ENCODE results near the gene CFAP61. TPM values are rescaled to one million over a fixed set of nuclear protein-coding genes. Genes with fewer than 3 reads are reported as not detected.
A peak's percentile ranks its signal among the peaks of the same experiment; 100 is the strongest.

CFAP61 gene
- total and polyA plus RNA-seq, 3 experiments from 2014 or later, result not detected

DNA sequence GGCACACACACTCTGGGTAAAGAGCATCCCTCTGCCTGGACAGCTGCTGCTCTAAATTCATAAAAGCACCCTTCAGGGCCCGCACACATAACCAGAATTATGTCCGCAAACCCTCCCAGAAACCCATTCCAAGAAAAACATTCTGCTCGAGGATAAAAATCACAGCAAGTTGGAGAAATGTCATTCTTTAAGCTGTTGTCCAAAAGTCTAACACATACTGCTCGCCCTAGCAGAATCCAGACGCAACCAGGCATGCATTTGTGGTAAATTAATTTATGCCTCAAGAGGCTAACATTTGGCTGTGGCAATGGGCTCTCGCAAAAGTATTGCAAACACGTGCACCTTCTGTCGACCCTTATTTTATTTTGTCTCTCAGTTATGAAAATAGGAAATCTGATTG lies 199.5 kb downstream of the CFAP61 start:
- no peaks in the 10 kb centered on the region for H3K9me3 ChIP-seq (ENCODE audit: low read length)
- peaks cover 0 to 5% (median 0%) of the 10 kb centered on the region in 3 donors for H3K36me3 Mint-ChIP-seq
- no peaks in the 10 kb centered on the region for H3K4me1 Mint-ChIP-seq
- no peak overlapping the region for H3K27ac Mint-ChIP-seq
- H3K27ac ChIP-seq (ENCODE audit: low read depth, low read length), result no peak overlapping the region
- no peaks in the 10 kb centered on the region for H3K27me3 ChIP-seq (ENCODE audit: insufficient read depth, low read length, poor library complexity, severe bottlenecking)
- H3K4me1 ChIP-seq (ENCODE audit: insufficient read depth, low read length), result no peaks in the 10 kb centered on the region
- POLR2A ChIA-PET, result no interaction called here
- no peak overlapping the region for H3K4me3 Mint-ChIP-seq
- no peak for DNase-seq
- no peaks in the 10 kb centered on the region for H3K36me3 ChIP-seq (ENCODE audit: insufficient read depth, low read length)
- no peaks in the 10 kb centered on the region for H3K9me3 Mint-ChIP-seq
- no peak overlapping the region for H3K4me3 ChIP-seq (ENCODE audit: low read length)
- H3K27me3 Mint-ChIP-seq, result peaks cover 8 to 19% of the 10 kb centered on the region in 2 donors
- CTCF ChIA-PET, result no interaction called here

DNA sequence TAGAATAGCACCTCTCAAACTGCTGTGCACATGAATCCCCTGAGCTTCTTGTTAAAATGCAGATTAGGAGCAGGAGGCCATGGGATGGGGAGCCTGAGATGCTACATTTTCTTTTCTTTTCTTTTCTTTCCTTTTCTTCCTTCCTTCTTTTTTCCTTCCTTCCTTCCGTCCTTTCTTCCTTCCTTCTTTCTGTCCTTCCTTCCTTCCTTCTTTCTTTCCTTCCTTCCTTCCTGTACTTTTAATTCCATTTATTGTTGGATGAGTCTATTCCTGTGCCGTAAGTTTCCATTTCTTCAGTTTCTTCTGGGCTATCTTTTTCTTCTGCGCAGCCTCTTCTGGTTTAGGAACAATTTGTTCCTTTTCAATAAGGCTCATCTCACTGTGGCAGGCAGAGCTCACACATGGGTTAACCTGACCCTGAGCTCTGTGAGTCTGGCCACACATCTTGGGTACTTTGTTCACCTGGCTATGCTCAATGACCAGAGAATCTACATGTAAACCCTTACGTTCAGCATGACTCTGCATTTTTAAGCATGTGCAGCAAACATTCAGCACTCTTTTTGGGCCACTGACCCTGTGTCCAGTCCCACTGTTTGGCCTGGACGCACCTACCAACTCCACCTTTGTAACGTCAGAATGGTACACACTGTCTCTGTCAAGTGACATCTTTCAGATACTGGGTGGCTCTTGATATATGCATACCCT lies 200.9 kb downstream of the CFAP61 start:
- no peaks in the 10 kb centered on the region for H3K4me1 Mint-ChIP-seq
- no peaks in the 10 kb centered on the region for H3K9me3 Mint-ChIP-seq
- no peak for DNase-seq
- POLR2A ChIA-PET, result no interaction called here
- H3K27ac Mint-ChIP-seq, result peak overlapping the region in 1 of 8 donors; percentile 12
- Histone ChIP-seq H3K4me1 (ENCODE audit: insufficient read depth, low read length) (no peaks in the 10 kb centered on the region), H3K27ac (ENCODE audit: low read depth, low read length) (no peak overlapping the region), H3K27me3 (ENCODE audit: insufficient read depth, low read length, poor library complexity, severe bottlenecking) (no peaks in the 10 kb centered on the region), H3K36me3 (ENCODE audit: insufficient read depth, low read length) (no peaks in the 10 kb centered on the region), H3K9me3 (ENCODE audit: low read length) (no peaks in the 10 kb centered on the region), H3K4me3 (ENCODE audit: low read length) (no peak overlapping the region)
- peaks cover 10 to 11% of the 10 kb centered on the region in 2 donors for H3K27me3 Mint-ChIP-seq
- no peak overlapping the region for H3K4me3 Mint-ChIP-seq
- peaks cover 0 to under 1% (median 0%) of the 10 kb centered on the region in 3 donors for H3K36me3 Mint-ChIP-seq
- CTCF ChIA-PET, result no interaction called here

DNA sequence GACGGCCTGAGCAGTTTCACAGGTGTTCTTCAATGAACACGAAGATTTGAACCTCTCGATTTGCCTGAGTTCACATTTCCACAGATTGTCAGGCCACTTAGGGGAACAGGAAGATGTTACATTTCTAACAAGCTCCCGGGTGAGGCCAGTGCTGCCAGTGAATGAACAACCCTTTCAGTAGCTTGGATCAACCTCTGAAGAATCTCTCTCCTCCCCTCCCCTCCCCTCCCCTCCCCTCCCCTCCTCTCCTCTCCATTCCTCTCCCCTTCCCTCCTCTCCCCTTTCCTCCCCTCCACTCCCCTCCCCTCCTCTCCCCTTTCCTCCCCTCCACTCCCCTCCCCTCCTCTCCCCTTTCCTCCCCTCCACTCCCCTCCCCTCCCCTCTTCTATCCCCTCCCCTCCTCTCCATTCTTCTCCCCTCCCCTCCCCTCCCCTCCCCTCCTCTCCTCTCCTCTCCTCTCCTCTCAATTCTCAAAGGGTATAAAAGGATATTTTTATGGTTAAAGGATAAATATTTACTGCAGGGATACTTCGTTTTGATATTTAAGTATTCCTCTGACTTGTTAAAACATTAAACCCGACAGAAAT lies 201.5 kb downstream of the CFAP61 start:
- Histone ChIP-seq H3K4me1 (ENCODE audit: insufficient read depth, low read length) (no peaks in the 10 kb centered on the region), H3K27ac (ENCODE audit: low read depth, low read length) (no peak overlapping the region), H3K4me3 (ENCODE audit: low read length) (no peak overlapping the region), H3K9me3 (ENCODE audit: low read length) (no peaks in the 10 kb centered on the region), H3K27me3 (ENCODE audit: insufficient read depth, low read length, poor library complexity, severe bottlenecking) (no peaks in the 10 kb centered on the region), H3K36me3 (ENCODE audit: insufficient read depth, low read length) (no peaks in the 10 kb centered on the region)
- Mint-ChIP-seq H3K4me3 (no peak overlapping the region), H3K27ac (no peak overlapping the region), H3K9me3 (no peaks in the 10 kb centered on the region), H3K36me3 (peaks cover 0 to 2% (median 0%) of the 10 kb centered on the region in 3 donors), H3K27me3 (peaks cover 11% of the 10 kb centered on the region in 2 donors), H3K4me1 (no peaks in the 10 kb centered on the region)
- POLR2A ChIA-PET, result no interaction called here
- no peak for DNase-seq
- CTCF ChIA-PET, result no interaction called here

DNA sequence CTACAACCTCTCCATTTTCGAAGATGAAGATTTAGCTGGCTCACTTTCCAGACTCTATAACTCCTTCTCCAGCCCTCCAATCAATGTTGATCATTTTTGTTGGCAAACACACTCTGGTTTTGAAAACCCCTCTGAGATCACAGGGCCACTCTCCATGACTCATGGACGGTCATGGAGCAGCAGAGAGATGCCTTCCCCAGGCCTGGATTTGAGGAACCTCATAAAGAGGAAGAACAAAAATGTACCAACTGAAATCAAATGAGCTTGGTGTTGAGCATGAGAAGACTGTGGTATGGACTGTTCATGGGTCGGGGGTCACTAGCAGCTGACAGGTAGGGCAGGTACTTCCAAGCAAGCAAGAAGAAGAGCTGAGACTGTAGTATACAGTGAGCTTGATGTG lies 202.8 kb downstream of the CFAP61 start:
- no peaks in the 10 kb centered on the region for H3K4me1 ChIP-seq (ENCODE audit: insufficient read depth, low read length)
- ChIA-PET CTCF (no interaction called here), POLR2A (no interaction called here)
- no peaks in the 10 kb centered on the region for H3K36me3 ChIP-seq (ENCODE audit: insufficient read depth, low read length)
- no peaks in the 10 kb centered on the region for H3K9me3 ChIP-seq (ENCODE audit: low read length)
- Mint-ChIP-seq H3K27me3 (peaks cover 11% of the 10 kb centered on the region in 2 donors), H3K36me3 (peaks cover 0 to 2% (median 0%) of the 10 kb centered on the region in 3 donors), H3K27ac (no peak overlapping the region), H3K4me3 (no peak overlapping the region), H3K4me1 (no peaks in the 10 kb centered on the region), H3K9me3 (no peaks in the 10 kb centered on the region)
- H3K27ac ChIP-seq (ENCODE audit: low read depth, low read length), result no peak overlapping the region
- no peak for DNase-seq
- no peaks in the 10 kb centered on the region for H3K27me3 ChIP-seq (ENCODE audit: insufficient read depth, low read length, poor library complexity, severe bottlenecking)
- no peak overlapping the region for H3K4me3 ChIP-seq (ENCODE audit: low read length)

DNA sequence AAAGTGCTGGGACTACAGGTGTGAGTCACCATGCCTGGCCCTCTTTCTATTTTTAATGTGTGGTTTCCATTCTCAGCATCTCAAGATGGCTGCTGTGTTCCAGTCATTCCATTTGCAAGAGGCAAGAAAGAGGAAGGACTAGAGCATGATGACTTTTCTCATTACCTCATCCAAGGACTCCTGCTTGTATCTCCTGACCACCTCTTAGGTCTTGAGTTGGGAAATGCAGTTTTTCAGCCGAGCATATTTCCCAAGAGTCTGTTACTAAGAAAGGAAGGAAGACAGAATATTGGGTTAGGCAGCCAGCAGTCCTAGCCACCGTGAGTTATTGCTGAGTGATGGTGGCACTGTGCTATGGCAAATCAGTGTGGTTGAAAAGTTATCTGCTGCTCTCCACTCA lies 207.2 kb downstream of the CFAP61 start:
- peaks cover 11 to 13% of the 10 kb centered on the region in 2 donors for H3K27me3 Mint-ChIP-seq
- no peak overlapping the region for H3K27ac Mint-ChIP-seq
- ChIA-PET CTCF (interaction anchor here (1.7 kb wide), 1 partner anchor 22 kb away, joined by 5 read pairs; no protein-coding TSS in a partner anchor), POLR2A (no interaction called here)
- no peaks in the 10 kb centered on the region for H3K36me3 ChIP-seq (ENCODE audit: insufficient read depth, low read length)
- H3K4me3 ChIP-seq (ENCODE audit: low read length), result no peak overlapping the region
- H3K4me1 ChIP-seq (ENCODE audit: insufficient read depth, low read length), result no peaks in the 10 kb centered on the region
- H3K27ac ChIP-seq (ENCODE audit: low read depth, low read length), result no peak overlapping the region
- peaks cover 0 to 2% (median 0%) of the 10 kb centered on the region in 3 donors for H3K36me3 Mint-ChIP-seq
- no peak for DNase-seq
- no peaks in the 10 kb centered on the region for H3K27me3 ChIP-seq (ENCODE audit: insufficient read depth, low read length, poor library complexity, severe bottlenecking)
- H3K9me3 Mint-ChIP-seq, result no peaks in the 10 kb centered on the region
- H3K4me1 Mint-ChIP-seq, result no peaks in the 10 kb centered on the region
- H3K9me3 ChIP-seq (ENCODE audit: low read length), result no peaks in the 10 kb centered on the region
- no peak overlapping the region for H3K4me3 Mint-ChIP-seq

DNA sequence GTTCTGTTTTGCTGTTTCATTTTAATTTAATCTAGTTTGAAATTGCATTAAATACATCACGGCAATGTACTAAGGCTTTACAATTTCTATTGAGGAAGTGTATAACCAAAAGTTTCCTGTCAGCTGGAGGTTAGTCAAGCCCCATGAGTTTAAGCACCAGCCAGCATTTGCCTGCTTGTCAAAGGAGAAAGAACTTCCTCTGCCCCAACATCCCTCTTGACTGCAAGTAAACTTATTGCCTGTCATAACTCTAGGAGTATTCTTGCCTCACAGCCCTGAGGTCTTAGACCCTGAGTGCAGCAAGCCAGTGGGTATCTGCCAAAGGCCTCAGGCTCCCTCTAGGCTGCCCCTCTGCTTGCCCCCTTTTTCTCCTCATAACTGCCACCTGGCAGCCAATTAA lies 208.8 kb downstream of the CFAP61 start:
- ChIA-PET POLR2A (no interaction called here), CTCF (interaction anchor here (1.7 kb wide), 1 partner anchor 24 kb away, joined by 5 read pairs; no protein-coding TSS in a partner anchor)
- Histone ChIP-seq H3K27ac (ENCODE audit: low read depth, low read length) (no peak overlapping the region), H3K27me3 (ENCODE audit: insufficient read depth, low read length, poor library complexity, severe bottlenecking) (no peaks in the 10 kb centered on the region), H3K4me3 (ENCODE audit: low read length) (no peak overlapping the region), H3K4me1 (ENCODE audit: insufficient read depth, low read length) (no peaks in the 10 kb centered on the region), H3K9me3 (ENCODE audit: low read length) (no peaks in the 10 kb centered on the region), H3K36me3 (ENCODE audit: insufficient read depth, low read length) (no peaks in the 10 kb centered on the region)
- H3K9me3 Mint-ChIP-seq, result no peaks in the 10 kb centered on the region
- H3K4me1 Mint-ChIP-seq, result no peaks in the 10 kb centered on the region
- no peak overlapping the region for H3K4me3 Mint-ChIP-seq
- no peak overlapping the region for H3K27ac Mint-ChIP-seq
- DNase-seq, result no peak
- H3K36me3 Mint-ChIP-seq, result peaks cover 0 to 2% (median 0%) of the 10 kb centered on the region in 3 donors
- H3K27me3 Mint-ChIP-seq, result peaks cover 3 to 6% of the 10 kb centered on the region in 2 donors

DNA sequence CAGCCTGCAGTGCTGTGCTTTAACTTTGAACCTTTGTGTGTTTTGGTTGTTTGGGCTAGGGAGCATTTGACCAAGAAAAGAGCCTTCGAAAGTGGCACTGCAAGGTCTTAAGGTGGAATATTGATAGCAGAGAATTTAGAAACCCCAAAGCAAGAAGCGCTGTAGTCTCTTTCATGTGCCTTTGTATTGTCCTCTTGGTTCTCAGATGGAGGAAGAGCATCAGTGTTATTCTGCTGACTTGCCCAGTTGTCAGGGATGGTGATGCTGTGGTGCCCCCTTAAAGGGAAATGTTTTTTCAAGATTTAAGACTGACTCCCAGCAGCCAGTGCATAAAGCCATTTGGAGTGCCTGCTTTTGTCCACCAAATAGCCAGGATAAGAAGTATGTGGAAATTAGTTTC lies 212.9 kb downstream of the CFAP61 start:
- H3K27me3 Mint-ChIP-seq, result peaks cover 2 to 7% of the 10 kb centered on the region in 2 donors
- H3K4me1 Mint-ChIP-seq, result no peaks in the 10 kb centered on the region
- H3K4me1 ChIP-seq (ENCODE audit: insufficient read depth, low read length), result no peaks in the 10 kb centered on the region
- no peak for DNase-seq
- H3K27ac ChIP-seq (ENCODE audit: low read depth, low read length), result no peak overlapping the region
- no peaks in the 10 kb centered on the region for H3K36me3 Mint-ChIP-seq
- no peaks in the 10 kb centered on the region for H3K9me3 ChIP-seq (ENCODE audit: low read length)
- ChIA-PET POLR2A (no interaction called here), CTCF (no interaction called here)
- H3K27ac Mint-ChIP-seq, result peak overlapping the region in 1 of 8 donors; percentile 19
- H3K4me3 Mint-ChIP-seq, result no peak overlapping the region
- H3K36me3 ChIP-seq (ENCODE audit: insufficient read depth, low read length), result no peaks in the 10 kb centered on the region
- no peaks in the 10 kb centered on the region for H3K27me3 ChIP-seq (ENCODE audit: insufficient read depth, low read length, poor library complexity, severe bottlenecking)
- H3K4me3 ChIP-seq (ENCODE audit: low read length), result no peak overlapping the region
- H3K9me3 Mint-ChIP-seq, result no peaks in the 10 kb centered on the region

DNA sequence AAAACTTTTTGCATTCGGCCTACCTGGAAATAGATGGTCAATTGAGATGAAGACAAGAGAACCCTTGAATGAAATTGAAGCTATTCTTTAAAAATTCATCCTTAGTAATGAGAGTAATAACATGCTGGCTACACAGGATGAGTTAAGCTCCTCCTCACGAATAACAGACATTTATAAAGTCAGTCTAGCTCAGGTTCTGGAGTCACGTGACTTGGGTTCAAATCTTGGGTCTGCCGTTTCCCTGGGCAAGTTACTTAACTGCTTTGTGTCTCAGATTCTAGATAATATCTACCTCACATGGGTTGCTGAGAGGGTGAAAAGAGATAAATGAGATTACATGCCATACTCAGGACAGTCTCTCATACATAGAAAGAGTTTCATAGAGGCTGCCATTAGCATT lies 214.2 kb downstream of the CFAP61 start:
- H3K36me3 Mint-ChIP-seq, result no peaks in the 10 kb centered on the region
- Histone ChIP-seq H3K27me3 (ENCODE audit: insufficient read depth, low read length, poor library complexity, severe bottlenecking) (no peaks in the 10 kb centered on the region), H3K36me3 (ENCODE audit: insufficient read depth, low read length) (no peaks in the 10 kb centered on the region), H3K27ac (ENCODE audit: low read depth, low read length) (no peak overlapping the region), H3K4me1 (ENCODE audit: insufficient read depth, low read length) (no peaks in the 10 kb centered on the region), H3K4me3 (ENCODE audit: low read length) (no peak overlapping the region), H3K9me3 (ENCODE audit: low read length) (no peaks in the 10 kb centered on the region)
- H3K4me3 Mint-ChIP-seq, result no peak overlapping the region
- no peaks in the 10 kb centered on the region for H3K9me3 Mint-ChIP-seq
- ChIA-PET CTCF (no interaction called here), POLR2A (no interaction called here)
- no peak for DNase-seq
- H3K27me3 Mint-ChIP-seq, result peaks cover 2 to 7% of the 10 kb centered on the region in 2 donors
- H3K4me1 Mint-ChIP-seq, result no peaks in the 10 kb centered on the region
- no peak overlapping the region for H3K27ac Mint-ChIP-seq
